HK-2 (cell line): ENCODE data around the gene NCKAP5.

ENCODE experiments used
- DNase-seq: peaks from one replicate; pipeline ENCODE4 v3.0.0-alpha.2; 2018; ENCODE audit not compliant: unreplicated experiment

The NCKAP5 gene

GRCh38 chr2:133574186-133574585 lies 5.9 kb upstream of the NCKAP5 start:
- no peak for DNase-seq

GRCh38 chr2:133573491-133574162 lies 5.4 kb upstream of the NCKAP5 start:
- DNase-seq: no peak

GRCh38 chr2:133571249-133571648 lies 3.0 kb upstream of the NCKAP5 start:
- no peak for DNase-seq

GRCh38 chr2:133570542-133570941 lies 2.3 kb upstream of the NCKAP5 start:
- DNase-seq: no peak

GRCh38 chr2:133569286-133569830 lies 1.1 kb upstream of the NCKAP5 start:
- no peak for DNase-seq

GRCh38 chr2:133568598-133568997 lies 335 bp upstream of the NCKAP5 start:
- DNase-seq: no peak

GRCh38 chr2:133562558-133562957 lies 5.7 kb downstream of the NCKAP5 start:
- DNase-seq: no peak

- DNase-seq: no peak
These were observed 7.0 kb downstream of the NCKAP5 start for GRCh38 chr2:133561045-133561852.

GRCh38 chr2:133557614-133558013 lies 10.6 kb downstream of the NCKAP5 start:
- DNase-seq: no peak

GRCh38 chr2:133553838-133554408 lies 14.3 kb downstream of the NCKAP5 start:
- no peak for DNase-seq

- DNase-seq: no peak
These were observed 15.0 kb downstream of the NCKAP5 start for GRCh38 chr2:133553251-133553650.

GRCh38 chr2:133552821-133553220 lies 15.4 kb downstream of the NCKAP5 start:
- no peak for DNase-seq

- DNase-seq: no peak
These were observed 26.5 kb downstream of the NCKAP5 start for GRCh38 chr2:133541797-133542196.

- DNase-seq: no peak
These were observed 26.9 kb downstream of the NCKAP5 start for GRCh38 chr2:133541376-133541775.

- no peak for DNase-seq
These were observed 35.3 kb downstream of the NCKAP5 start for GRCh38 chr2:133532919-133533318.

GRCh38 chr2:133531382-133531781 lies 36.9 kb downstream of the NCKAP5 start:
- DNase-seq: no peak

- DNase-seq: no peak
These were observed 37.6 kb downstream of the NCKAP5 start for GRCh38 chr2:133530645-133531044.

GRCh38 chr2:133526530-133527300 lies 41.5 kb downstream of the NCKAP5 start:
- no peak for DNase-seq

- DNase-seq: no peak
These were observed 42.4 kb downstream of the NCKAP5 start for GRCh38 chr2:133525613-133526529.

GRCh38 chr2:133525090-133525489 lies 43.2 kb downstream of the NCKAP5 start:
- no peak for DNase-seq

- no peak for DNase-seq
These were observed 44.9 kb downstream of the NCKAP5 start for GRCh38 chr2:133523406-133523805.
